8988T (cell line): ENCODE data around the gene NSUN4.
"Not testable (repeated sequence)": the region's sequence is repeated elsewhere in the genome, so short reads cannot be mapped to it uniquely, and the experiment has no call there.

Experiments used
- DNase-seq: peaks from one replicate; pipeline ENCODE4 v3.0.0; 2011

NSUN4 gene

GRCh38 chr1:46328182-46328581 is 12.4 kb upstream of the NSUN4 start:
- not testable (repeated sequence) for DNase-seq

- not testable (repeated sequence) for DNase-seq
Observed at GRCh38 chr1:46329807-46330206, 10.8 kb upstream of the NSUN4 start.

GRCh38 chr1:46330381-46330780 is 10.2 kb upstream of the NSUN4 start:
- DNase-seq: not testable (repeated sequence)

- not testable (repeated sequence) for DNase-seq
Observed at GRCh38 chr1:46331786-46332540, 8.6 kb upstream of the NSUN4 start.

GRCh38 chr1:46333300-46334029 is 7.1 kb upstream of the NSUN4 start:
- DNase-seq: no peak

- no peak for DNase-seq
Observed at GRCh38 chr1:46334030-46334384, 6.6 kb upstream of the NSUN4 start.

- DNase-seq: no peak
Observed at GRCh38 chr1:46335081-46335480, 5.5 kb upstream of the NSUN4 start.

- not testable (repeated sequence) for DNase-seq
Observed at GRCh38 chr1:46337409-46337808, 3.2 kb upstream of the NSUN4 start.

GRCh38 chr1:46341222-46342083 is 846 bp downstream of the NSUN4 start:
- no peak for DNase-seq

GRCh38 chr1:46342084-46342656 is 1.6 kb downstream of the NSUN4 start:
- no peak for DNase-seq

GRCh38 chr1:46342677-46343350 is 2.2 kb downstream of the NSUN4 start:
- DNase-seq: no peak

GRCh38 chr1:46343351-46343695 is 2.7 kb downstream of the NSUN4 start:
- DNase-seq: no peak

- DNase-seq: no peak
Observed at GRCh38 chr1:46343705-46344104, 3.1 kb downstream of the NSUN4 start.

- no peak for DNase-seq
Observed at GRCh38 chr1:46344481-46344880, 3.9 kb downstream of the NSUN4 start.

- no peak for DNase-seq
Observed at GRCh38 chr1:46345281-46345680, 4.7 kb downstream of the NSUN4 start.

GRCh38 chr1:46352363-46352762 is 11.8 kb downstream of the NSUN4 start:
- no peak for DNase-seq

GRCh38 chr1:46355920-46356319 is 15.3 kb downstream of the NSUN4 start:
- not testable (repeated sequence) for DNase-seq

- DNase-seq: no peak
Observed at GRCh38 chr1:46362158-46362557, 21.6 kb downstream of the NSUN4 start.

GRCh38 chr1:46363121-46363520 is 22.5 kb downstream of the NSUN4 start:
- no peak for DNase-seq

- no peak for DNase-seq
Observed at GRCh38 chr1:46364612-46365011, 24.0 kb downstream of the NSUN4 start.

GRCh38 chr1:46365796-46366195 is 25.2 kb downstream of the NSUN4 start:
- not testable (repeated sequence) for DNase-seq

- DNase-seq: no peak
Observed at GRCh38 chr1:46367072-46367471, 26.5 kb downstream of the NSUN4 start.

- not testable (repeated sequence) for DNase-seq
Observed at GRCh38 chr1:46367701-46368100, 27.1 kb downstream of the NSUN4 start.
